Pancreas (tissue), 10 donors: ENCODE results near the gene GRM7. TPM values are rescaled to one million over a fixed set of nuclear protein-coding genes. Genes with fewer than 3 reads are reported as not detected.

Source experiments
- ATAC-seq, 4 donors: fragments of 200-7000 bp; cut with Tn5 transposase; one replicate each; pipeline versions ENCODE4 v1.8.0 to v1.9.1; 2020; ENCODE audit warnings: mild to moderate bottlenecking in 4 of 4, moderate library complexity in 4 of 4
- DNase-seq, 6 donors: peaks; one replicate each; pipeline ENCODE4 v3.0.0-alpha.2; 2020
- FAIRE-seq: peaks from 2 replicates; lab custom pipeline; 2012; peaks lifted over from hg19 to GRCh38; lab: Jason Lieb, UNC
- H3K27ac ChIP-seq, 4 donors: fragments of 200-600 bp; sonication (generic); 1 replicate in 3 of 4; 2 replicates in 1 of 4; pipeline versions ENCODE4 v1.5.0 to v1.8.0; 2020
- H3K27me3 ChIP-seq, 4 donors: fragments of 200-600 bp; one replicate each; pipeline ENCODE4 v1.8.0; 2021
- H3K36me3 ChIP-seq, 3 donors: fragments of 200-600 bp; sonication (generic) in 1 of 3; one replicate each; pipeline versions ENCODE4 v1.5.0 to v1.8.0; 2020 to 2021
- H3K4me1 ChIP-seq, 3 donors: fragments of 200-600 bp; one replicate each; pipeline ENCODE4 v1.8.0; 2021
- H3K4me3 ChIP-seq, 4 donors: fragments of 200-600 bp; sonication (generic) in 2 of 4; one replicate each; pipeline versions ENCODE4 v1.5.0 to v1.8.0; 2020 to 2021
- H3K9me3 ChIP-seq, 4 donors: fragments of 200-600 bp; one replicate each; pipeline ENCODE4 v1.8.0; 2021
- CTCF ChIP-seq, 4 donors: fragments of 200-600 bp; sonication (generic) in 3 of 4; IDR thresholded peaks; one replicate each; pipeline versions ENCODE4 v1.5.0 to v1.8.0; 2021; ENCODE audit warnings: antibody characterized with exemption in 4 of 4
- WGBS, 2 donors: extraction: QIAGEN DNeasy Blood & Tissue Kit; methylation state at CpG; one replicate each; pipeline ENCODE4 v1.1.7; 2013; 5-methylcytosine and 5-hydroxymethylcytosine counted together
- intact Hi-C, 3 donors: fragments of 100-400 bp; cut with DNase I; formaldehyde crosslinking; loops; one replicate each; pipeline versions ENCODE4 v1.11.1 to v1.14.2; 2022
- polyA plus RNA-seq, 2 donors: library from polyadenylated mRNA; stranded (reverse); fragments of 200-250 nt; gene quantifications; one replicate each; pipeline ENCODE4 v1.2.3, GENCODE V29; 2013
- total RNA-seq, 6 donors: library from RNA; stranded (reverse); fragmentation: NEBNext Ultra II Directional in 4 of 6; extraction: Animal tissue kit (Norgen Biotek cat#: 25700) in 4 of 6; gene quantifications; one replicate each; pipeline versions ENCODE4 v1.2.1 to v1.2.4, GENCODE V29; 2021 to 2023
- donor health status: healthy with polysubstance abuse.
- donor health status: DM: no; HTN: no; CAD: no; lungs with moderate emphysema.
- donor health status: DM: no; HTN: no; CAD: no.
- donor health status: control.
- donor health status: control.
- donor health status: Bipolar disorder and iron deficiency.
- donor health status: DM: yes; HTN: yes; CAD: no.
- donor health status: DM: no; HTN: no; CAD: no.
- donor health status: DM: no; HTN: no; CAD: no.
- donor health status: DM: yes; HTN: yes; CAD: no.

The GRM7 gene
- total and polyA plus RNA-seq, 8 donors = 0.03 to 0.28 (median 0.18) TPM; not detected in 4

GRCh38 chr3:7368597-7368996 is 507.7 kb downstream of the GRM7 start:
- no peak for TF ChIP-seq CTCF (IDR thresholded peaks at IDR 0.05)
- H3K36me3 ChIP-seq = no peaks in the 10 kb centered on the region
- no peak overlapping the region for H3K27ac ChIP-seq
- no peak for DNase-seq
- H3K4me3 ChIP-seq = no peak overlapping the region
- no peak for ATAC-seq
- no peak for FAIRE-seq
- intact Hi-C loops = no loop called here
- no peaks in the 10 kb centered on the region for H3K27me3 ChIP-seq
- 95 to 99% methylated on average over 2 of the region's 2 CpGs for WGBS, 2 donors
- H3K4me1 ChIP-seq = peaks cover 4 to 9% (median 5%) of the 10 kb centered on the region in 3 donors
- no peaks in the 10 kb centered on the region for H3K9me3 ChIP-seq

GRCh38 chr3:7371693-7372572 is 511.0 kb downstream of the GRM7 start:
- 50 to 58% methylated on average over 7 of the region's 7 CpGs for WGBS, 2 donors
- TF ChIP-seq CTCF (IDR thresholded peaks at IDR 0.05) = no peak
- H3K4me1 ChIP-seq = peaks cover 4 to 9% (median 5%) of the 10 kb centered on the region in 3 donors
- no peaks in the 10 kb centered on the region for H3K27me3 ChIP-seq
- ATAC-seq = no peak
- no peak for FAIRE-seq
- H3K9me3 ChIP-seq = no peaks in the 10 kb centered on the region
- H3K4me3 ChIP-seq = no peak overlapping the region
- intact Hi-C loops = no loop called here
- H3K27ac ChIP-seq = no peak overlapping the region
- H3K36me3 ChIP-seq = no peaks in the 10 kb centered on the region
- no peak for DNase-seq

- Histone ChIP-seq H3K36me3 (no peaks in the 10 kb centered on the region), H3K9me3 (no peaks in the 10 kb centered on the region), H3K27ac (no peak overlapping the region), H3K27me3 (no peaks in the 10 kb centered on the region), H3K4me3 (no peak overlapping the region), H3K4me1 (peaks cover 5 to 15% (median 11%) of the 10 kb centered on the region in 3 donors)
- ATAC-seq = no peak
- WGBS, 2 donors = 91 to 96% methylated on average over 2 of the region's 2 CpGs
- intact Hi-C loops = no loop called here
- no peak for FAIRE-seq
- no peak for TF ChIP-seq CTCF (IDR thresholded peaks at IDR 0.05)
- DNase-seq = no peak
Measured at GRCh38 chr3:7377103-7377502, 516.2 kb downstream of the GRM7 start.

GRCh38 chr3:7381741-7382140 is 520.8 kb downstream of the GRM7 start:
- Histone ChIP-seq H3K9me3 (no peaks in the 10 kb centered on the region), H3K4me1 (peaks cover 18 to 19% (median 18%) of the 10 kb centered on the region in 3 donors), H3K27me3 (no peaks in the 10 kb centered on the region), H3K36me3 (no peaks in the 10 kb centered on the region), H3K27ac (peak overlapping the region in 2 of 4 donors; percentile 8 to 35), H3K4me3 (no peak overlapping the region)
- intact Hi-C loops = no loop called here
- no peak for TF ChIP-seq CTCF (IDR thresholded peaks at IDR 0.05)
- peak in 2 of 4 donors; percentile 29 to 53 for ATAC-seq
- DNase-seq = no peak
- peak; percentile 20 for FAIRE-seq
